Measurements from ENCODE around the gene MUC3A. TPM values are rescaled to one million over a fixed set of nuclear protein-coding genes. Genes with fewer than 3 reads are reported as not detected.

Gene MUC3A
- total and polyA plus RNA-seq, 2 of the 13 experiments (the other 11 are each of a cell fraction or from before 2014, with no cell fraction given), result 0.01 TPM; not detected in 1

GRCh38 chr7:101017064-101017777 is 67.9 kb downstream of the MUC3A start:
- H3K79me2 ChIP-seq (ENCODE audit: insufficient read depth, low read length), result no peaks in the 10 kb centered on the region
- H3K9ac ChIP-seq (ENCODE audit: insufficient read depth, low read depth, low read length), result peak overlapping the region; percentile 39; the same call in 1 of the 2 replicates
- H3K27ac ChIP-seq (ENCODE audit: extremely low read length, insufficient read depth, low read length), result no peak overlapping the region
- POLR2A ChIA-PET, result no interaction called here
- ATAC-seq (peak; percentile 80), FAIRE-seq (no peak), DNase-seq (ENCODE audit: low spot score) (peak; percentile 62)
- WGBS (ENCODE audit: low lambda C conversion rate), result 17% methylated on average over 27 of the region's 29 CpGs
- intact Hi-C loops (cut with micrococcal nuclease; ENCODE audit: unreplicated experiment) (no loop called here), in situ Hi-C loops (cut with HindIII; ENCODE audit: extremely low pct_ligation_motif_present, low pct_unique_long_range_greater_than_20kb) (no loop called here)
- H4K20me1 ChIP-seq (ENCODE audit: insufficient read depth, low read length), result no peaks in the 10 kb centered on the region
- BruUV-seq (replicated peaks), result no TSS peak
- H2AFZ ChIP-seq (ENCODE audit: low read length), result no peak overlapping the region
- peak overlapping the region; percentile 62 for H3K4me2 ChIP-seq (ENCODE audit: low read depth, low read length)
- H3K4me3 ChIP-seq (replicated peaks in 1 of 3; ENCODE audit: insufficient read depth in 1 of 3, low read depth in 2 of 3, low read length in 3 of 3), result peak overlapping the region in 2 of 3 experiments; percentile 23 to 47; a peak in 1 of 6 replicates
- no peaks in the 10 kb centered on the region for H3K36me3 ChIP-seq (replicated peaks in 1 of 2; ENCODE audit: control insufficient read depth in 1 of 2, insufficient read depth in 2 of 2, low read length in 2 of 2)
- no peaks in the 10 kb centered on the region for H3K9me3 ChIP-seq (ENCODE audit: low read length)
- CTCF ChIA-PET (ENCODE audit: low intra/inter-chr PET ratio, low total read pairs), result no interaction called here
- peaks cover 15% of the 10 kb centered on the region for H3K4me1 ChIP-seq (ENCODE audit: insufficient read depth, low read length)
- peaks cover 5 to 53% of the 10 kb centered on the region in 2 experiments; a peak in 4 of 5 replicates for H3K27me3 ChIP-seq (ENCODE audit: control insufficient read depth in 1 of 2, insufficient read depth in 2 of 2, low read length in 2 of 2)
- TF ChIP-seq NFIC (IDR thresholded peaks at IDR 0.05; ENCODE audit: low read length) (no peak), ZNF687 (CRISPR knock-in tag; IDR thresholded peaks at IDR 0.05) (peak; percentile 50; the same call in 1 of the 2 replicates), SMARCE1 (IDR thresholded peaks at IDR 0.05; ENCODE audit: borderline replicate concordance) (no peak), ZNF263 (CRISPR knock-in tag; IDR thresholded peaks at IDR 0.05) (peak; percentile 67), ZNF431 (CRISPR knock-in tag; IDR thresholded peaks at IDR 0.05; ENCODE audit: borderline replicate concordance, low read depth) (no peak), GABPA (IDR thresholded peaks at IDR 0.05; ENCODE audit: low read depth, low read length) (no peak; the same call in 1 of the 2 replicates), GABPA (CRISPR knock-in tag; IDR thresholded peaks at IDR 0.05; ENCODE audit: low read depth) (peak; percentile 84), ERF (CRISPR knock-in tag; IDR thresholded peaks at IDR 0.05) (peak; percentile 68; the same call in 1 of the 2 replicates), MAX (IDR thresholded peaks at IDR 0.05) (no peak), FOSL2 (CRISPR knock-in tag; IDR thresholded peaks at IDR 0.05) (peak; percentile 94), FOXP1 (IDR thresholded peaks at IDR 0.05) (no peak), FOXP1 (CRISPR knock-in tag; IDR thresholded peaks at IDR 0.05) (0 out of 2 replicates have a peak, but pooled peaks have one; percentile 27), FOXA1 (IDR thresholded peaks at IDR 0.05) (no peak), FOXA1 (CRISPR knock-in tag; IDR thresholded peaks at IDR 0.05) (peak; percentile 75), ARID5B (CRISPR knock-in tag; IDR thresholded peaks at IDR 0.05) (peak; percentile 71), TFAP4 (IDR thresholded peaks at IDR 0.05; ENCODE audit: borderline replicate concordance, low read depth) (peak; percentile 80; the same call in 1 of the 2 replicates), MAFF (IDR thresholded peaks at IDR 0.05; ENCODE audit: low read depth, low read length) (peak; percentile 27; the same call in 1 of the 2 replicates), ZBTB7A (CRISPR knock-in tag; IDR thresholded peaks at IDR 0.05) (peak; percentile 20; the same call in 1 of the 2 replicates)

Measured in HepG2 (cell line).